GM21526 (cell line): ENCODE data around the gene CD200.

Experiments used
- ATAC-seq: cut with Tn5 transposase; IDR thresholded peaks from one replicate; pipeline ENCODE4 v1.9.1; 2021; ENCODE audit warnings: moderate library complexity; ENCODE audit not compliant: unreplicated experiment, low FRiP score

Gene CD200

DNA sequence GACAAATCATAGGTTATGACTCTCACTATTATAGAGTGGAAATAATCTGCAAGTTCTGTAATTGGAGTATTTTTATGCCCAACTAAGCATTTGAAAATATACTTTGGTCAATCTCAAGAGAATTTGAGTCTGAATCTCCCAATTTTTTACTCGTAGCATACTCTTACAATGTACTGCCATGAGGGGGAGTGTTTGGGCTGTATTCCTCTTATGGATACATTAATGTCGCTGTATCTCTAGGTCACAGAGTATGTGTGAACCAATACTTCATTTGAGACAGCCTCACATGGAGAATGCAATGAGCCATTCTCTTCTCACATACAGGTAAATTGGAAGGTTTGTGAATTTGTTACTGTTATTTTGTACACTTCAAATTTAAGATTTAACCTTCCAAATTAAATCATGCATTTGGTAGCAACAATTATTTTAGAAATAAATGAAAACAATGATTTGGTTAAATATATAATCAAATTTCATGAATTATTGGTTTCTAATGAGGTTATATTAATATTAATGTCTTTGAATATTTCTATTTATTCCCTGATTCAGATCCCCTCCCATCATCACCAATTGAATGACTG lies 5.5 kb upstream of the CD200 start:
- peak; percentile 85 for ATAC-seq

DNA sequence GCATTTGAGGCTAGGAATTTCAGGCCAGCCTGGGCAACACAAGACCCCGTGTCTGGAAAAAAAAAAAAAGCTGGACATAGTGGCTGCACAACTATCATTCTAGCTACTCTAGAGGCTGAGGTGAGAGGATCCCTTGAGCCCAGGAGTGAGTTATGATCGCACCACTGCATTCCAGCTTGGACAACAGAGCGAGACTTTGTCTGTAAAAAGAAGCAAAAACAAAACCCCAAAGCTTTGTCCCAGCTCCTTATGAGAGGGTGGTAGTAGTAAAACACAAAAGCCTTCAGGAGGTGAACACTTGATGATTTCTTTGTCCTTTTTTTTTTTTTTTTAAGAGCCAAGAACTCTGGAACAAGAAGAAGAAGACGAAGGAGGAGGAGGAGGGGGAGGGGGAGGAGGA lies 1.1 kb upstream of the CD200 start:
- ATAC-seq: no peak

DNA sequence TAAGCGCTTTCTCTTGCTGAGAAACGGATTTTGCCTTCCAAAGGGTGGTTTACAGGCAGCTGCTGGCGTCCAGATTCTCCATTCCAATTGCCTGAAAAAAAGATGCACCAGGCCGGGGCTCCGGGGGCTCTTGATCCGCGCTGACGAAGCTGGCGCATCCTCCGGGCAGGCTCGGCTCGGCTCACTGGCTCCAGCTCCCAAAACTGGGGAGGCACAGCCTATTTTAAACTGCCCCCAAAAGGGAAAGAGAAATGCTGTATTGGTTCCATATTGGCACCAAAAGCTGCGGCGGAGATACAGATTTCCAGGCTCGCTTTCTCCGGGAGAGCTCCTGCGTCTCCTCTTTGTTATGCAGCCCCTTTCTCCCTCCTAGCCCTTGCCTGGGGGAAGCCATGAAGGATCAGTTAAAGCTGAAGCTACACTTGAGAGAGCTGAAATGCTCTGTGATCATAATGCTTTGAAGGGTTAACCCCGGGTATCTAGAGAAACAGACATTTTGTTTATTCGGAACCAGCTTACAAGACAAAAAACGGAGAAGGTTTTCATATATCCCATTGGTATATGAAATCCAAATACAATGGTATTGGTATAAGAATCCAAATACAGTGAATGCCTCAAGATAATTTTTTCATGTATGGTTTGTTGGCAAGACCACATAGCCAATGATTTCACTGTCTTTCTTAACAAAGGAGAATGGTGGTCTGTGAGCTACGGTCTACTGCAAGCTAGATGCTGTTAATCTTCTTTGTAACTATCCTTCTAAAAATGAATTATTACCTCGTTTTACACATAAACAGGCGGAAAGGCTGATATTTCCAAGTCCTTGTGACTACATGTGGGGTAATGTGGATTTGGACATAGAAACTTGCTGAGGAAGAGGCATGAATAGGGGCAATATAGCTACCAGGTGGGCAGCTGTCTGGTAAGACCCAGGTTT lies 693 bp downstream of the CD200 start:
- ATAC-seq: peak; percentile 30

DNA sequence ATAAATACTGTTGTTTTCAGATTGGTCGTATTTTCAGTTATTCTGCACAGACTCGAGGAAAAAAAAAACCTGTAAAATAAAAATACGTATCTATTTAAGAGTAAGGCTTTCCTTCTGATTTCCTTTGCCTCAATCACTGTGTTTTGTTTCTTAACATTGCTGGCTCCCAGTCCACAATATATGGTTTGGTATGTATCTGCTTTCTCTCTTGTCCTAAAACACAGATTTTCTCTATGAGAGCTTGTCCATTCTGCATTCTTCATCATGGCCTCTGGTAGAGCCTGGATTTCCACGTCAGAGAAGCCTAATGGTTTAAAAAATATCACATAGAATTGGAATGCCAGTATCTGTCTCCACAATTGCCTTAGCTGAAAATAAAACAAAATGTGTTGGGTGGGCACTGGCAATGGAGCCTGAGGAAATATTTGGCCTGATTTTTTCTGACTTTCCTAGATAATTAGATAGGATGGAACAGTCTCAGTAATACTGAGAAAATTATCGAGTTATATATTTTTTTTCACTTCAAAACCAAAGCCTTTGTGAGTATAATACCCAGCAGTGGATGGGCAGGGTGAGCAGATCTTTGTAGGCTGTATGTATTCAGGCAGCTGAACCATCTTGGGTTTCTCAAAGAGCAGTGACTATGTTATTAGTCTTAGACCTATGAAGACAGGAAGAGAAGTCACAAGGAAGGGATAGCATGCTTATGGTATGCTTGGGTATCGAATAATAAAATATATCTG lies 1.9 kb downstream of the CD200 start:
- no peak for ATAC-seq

DNA sequence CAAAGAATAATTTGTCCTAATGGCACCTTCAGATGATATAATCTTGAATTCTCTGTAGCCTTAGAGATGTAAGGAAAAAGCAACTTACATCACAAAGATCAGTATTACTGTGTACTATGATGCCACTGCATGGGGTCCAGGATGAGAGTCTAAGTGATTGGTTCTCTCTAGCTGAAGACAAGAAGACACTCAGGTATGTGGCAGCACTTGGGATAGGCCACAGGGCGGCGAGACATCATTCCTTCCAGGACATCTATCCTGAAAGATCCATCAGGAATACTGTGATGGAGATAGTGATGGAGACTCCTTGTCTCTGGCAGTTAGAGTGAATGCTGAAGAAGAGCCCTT lies 2.5 kb downstream of the CD200 start:
- ATAC-seq: no peak

DNA sequence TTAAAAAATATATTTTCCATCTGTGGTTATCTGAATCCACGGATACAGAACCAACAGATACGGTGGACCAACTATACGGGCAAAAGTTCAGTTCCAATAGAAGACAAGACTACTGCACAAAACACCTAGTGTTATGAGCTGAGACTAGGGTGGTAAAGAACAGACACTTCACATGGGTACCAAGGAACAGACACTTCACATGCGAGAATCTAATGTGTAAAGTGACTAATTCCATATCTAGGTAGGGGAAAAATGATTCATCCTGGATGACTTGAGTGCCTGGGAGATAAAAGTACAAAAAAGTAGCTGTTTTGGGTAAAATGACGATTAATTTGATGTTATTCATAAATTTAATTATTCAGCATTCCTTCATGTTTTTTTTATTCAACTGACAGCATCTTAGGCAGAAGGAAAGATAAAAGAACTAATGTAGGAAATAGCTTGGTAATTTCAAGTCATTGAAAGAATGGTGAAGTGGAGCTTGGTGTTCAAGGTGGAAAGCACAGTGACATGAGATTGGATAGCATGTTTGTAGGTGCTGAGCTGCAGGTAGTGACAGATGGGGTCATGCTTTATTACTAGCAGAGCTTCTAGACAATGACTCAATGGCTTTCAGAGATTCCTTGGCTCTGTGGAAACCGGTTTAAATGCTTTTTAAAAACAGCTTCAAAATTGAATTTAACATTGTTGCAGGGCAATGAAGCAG lies 5.2 kb downstream of the CD200 start:
- no peak for ATAC-seq

DNA sequence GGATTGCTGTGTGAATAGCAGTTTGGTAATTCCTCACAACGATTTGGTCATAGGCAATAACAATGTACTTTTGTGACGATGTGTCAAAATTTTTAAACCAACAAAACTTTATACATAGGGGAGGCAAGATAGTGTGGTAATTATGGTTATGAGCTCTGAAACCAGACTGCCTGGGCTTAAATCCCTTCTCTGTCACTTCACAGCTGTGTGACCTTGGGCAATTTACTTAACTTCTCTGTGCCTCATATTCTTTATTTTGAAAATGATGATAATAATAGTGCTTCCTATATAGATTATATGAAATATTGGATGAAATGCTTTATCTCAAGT lies 5.7 kb downstream of the CD200 start:
- no peak for ATAC-seq

DNA sequence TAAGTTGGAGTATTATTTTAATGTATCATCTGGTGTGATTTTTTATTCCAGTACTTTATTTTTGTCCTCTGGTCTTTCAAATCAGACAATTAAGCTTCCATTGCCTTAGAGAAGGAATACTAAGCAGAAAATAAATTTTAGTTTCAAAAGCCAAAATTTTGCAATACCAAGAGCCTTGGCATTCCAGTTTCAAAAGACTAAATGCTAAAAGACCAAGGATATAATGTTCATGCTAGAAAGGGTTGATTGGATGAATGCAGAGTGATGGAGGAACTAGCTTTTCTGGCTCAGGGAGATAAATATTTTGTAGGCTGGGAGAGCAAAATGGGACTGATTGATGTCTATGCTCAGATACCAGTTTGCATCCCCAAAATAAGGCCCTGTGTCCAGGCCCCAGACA lies 6.2 kb downstream of the CD200 start:
- ATAC-seq: no peak

DNA sequence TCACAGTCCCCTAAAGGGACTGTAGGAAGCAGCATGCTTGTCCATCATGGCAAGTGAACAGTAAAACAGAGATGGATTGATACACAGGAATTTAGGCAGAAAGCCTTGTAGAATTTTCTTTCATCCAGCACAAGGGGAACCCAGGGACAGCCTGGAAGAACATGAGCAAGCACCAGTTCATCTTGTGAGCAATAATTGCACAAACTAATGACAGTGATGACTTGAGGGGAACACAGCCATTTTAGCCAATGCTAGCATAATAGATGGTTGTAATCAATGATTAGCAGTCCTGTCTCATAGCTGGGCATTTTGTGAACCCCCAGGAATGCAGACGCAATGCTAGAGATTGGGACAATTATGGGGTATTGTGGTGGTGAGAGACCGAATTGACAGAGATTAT lies 6.7 kb downstream of the CD200 start:
- ATAC-seq: no peak

DNA sequence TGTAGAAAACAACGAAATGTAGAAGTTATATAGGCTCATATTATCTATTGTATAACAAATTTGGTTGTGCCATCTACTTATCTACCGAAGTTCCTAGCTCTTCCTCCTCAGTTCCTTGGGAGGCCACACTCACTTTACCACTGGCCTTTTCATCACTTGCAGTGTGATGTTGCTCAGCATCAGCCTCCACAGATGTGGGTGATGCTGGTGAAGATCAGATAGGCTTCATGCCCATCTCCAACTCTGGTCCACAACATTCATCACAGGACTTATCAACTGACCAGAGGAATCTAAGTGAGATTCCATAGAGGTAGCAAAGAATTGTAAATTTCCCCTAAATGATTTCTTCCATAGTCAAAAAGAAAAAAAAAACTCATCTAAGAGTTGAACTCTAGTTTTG lies 8.4 kb downstream of the CD200 start:
- ATAC-seq: no peak

DNA sequence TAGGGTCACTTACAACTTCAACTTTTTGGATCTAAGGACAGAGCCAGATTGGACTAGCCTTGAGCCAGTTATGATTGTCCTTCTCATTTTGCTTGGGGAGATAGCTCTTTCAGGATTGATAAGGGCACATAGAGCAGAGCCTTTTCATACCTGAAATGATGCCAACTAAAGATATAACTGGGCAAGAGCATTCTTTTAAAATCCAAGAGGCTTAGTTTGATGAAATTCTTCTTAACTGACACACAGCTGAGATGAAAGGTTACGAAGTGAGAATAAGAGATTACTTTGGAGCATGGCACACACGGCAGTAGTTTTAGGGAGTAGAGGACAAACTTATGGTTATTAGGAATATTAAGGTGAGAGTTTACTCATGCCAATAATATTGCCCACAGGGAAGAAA lies 12.7 kb downstream of the CD200 start:
- ATAC-seq: no peak

DNA sequence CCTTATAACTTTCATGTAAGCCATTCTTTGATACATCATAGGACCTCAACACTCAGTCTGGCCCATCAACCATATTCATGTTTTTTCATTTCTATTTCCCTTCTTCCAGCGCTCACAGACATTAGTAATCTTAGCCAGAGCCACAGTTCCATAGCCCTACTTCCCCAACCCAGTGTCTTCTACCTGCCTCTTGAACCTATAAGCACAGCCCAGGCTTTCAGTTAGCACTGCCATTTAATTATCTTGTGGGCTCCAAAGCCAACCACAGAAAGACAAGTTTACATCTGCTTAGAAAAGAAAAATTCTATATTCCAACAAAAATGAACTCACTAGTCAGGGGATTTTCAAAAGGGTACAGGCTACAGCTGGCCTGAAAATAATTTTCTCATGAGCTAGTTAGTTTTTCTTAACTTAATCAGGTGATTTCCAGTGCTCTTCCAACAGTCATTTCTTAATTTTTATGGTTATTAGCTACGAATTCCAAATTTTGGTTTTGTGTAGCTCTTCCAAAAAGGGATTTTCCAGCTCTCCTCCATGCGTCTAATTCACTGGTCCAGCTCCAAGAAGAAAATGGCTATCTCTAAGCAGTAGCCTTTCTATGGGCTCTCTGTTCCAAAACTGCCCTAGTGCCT lies 13.7 kb downstream of the CD200 start:
- no peak for ATAC-seq

DNA sequence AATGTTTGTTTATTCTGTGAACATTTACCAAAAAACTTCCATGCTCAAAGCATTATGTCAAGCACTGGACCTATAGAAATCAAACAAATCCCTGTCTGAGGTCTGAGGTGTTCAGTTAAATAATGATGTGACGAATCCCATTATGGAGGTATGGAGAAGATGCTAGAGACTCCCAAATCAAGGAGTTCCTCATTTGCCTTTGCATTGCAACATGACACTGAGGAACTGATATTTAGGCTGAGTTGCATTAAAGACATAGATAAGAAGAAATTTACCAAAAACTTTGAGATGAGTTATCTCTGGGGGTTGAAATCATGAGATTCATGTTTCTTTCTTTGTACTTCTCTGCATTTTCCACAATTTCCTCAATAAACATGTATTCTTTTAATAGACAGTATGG lies 16.0 kb downstream of the CD200 start:
- ATAC-seq: no peak

DNA sequence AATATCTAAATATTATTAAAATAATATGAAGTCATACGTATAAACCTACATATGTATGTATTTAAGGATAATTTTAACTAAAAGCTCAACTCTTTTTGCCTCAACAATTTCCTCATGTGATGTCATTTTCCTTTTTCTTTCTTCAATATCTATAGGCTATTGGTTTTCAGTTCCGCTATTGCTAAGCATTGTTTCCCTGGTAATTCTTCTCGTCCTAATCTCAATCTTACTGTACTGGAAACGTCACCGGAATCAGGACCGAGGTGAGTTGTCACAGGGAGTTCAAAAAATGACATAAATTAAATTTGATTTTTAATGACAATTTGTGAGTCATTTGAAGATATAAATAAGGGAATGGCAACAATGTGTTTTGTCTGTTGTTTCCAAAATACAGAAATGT lies 16.6 kb downstream of the CD200 start:
- ATAC-seq: no peak

DNA sequence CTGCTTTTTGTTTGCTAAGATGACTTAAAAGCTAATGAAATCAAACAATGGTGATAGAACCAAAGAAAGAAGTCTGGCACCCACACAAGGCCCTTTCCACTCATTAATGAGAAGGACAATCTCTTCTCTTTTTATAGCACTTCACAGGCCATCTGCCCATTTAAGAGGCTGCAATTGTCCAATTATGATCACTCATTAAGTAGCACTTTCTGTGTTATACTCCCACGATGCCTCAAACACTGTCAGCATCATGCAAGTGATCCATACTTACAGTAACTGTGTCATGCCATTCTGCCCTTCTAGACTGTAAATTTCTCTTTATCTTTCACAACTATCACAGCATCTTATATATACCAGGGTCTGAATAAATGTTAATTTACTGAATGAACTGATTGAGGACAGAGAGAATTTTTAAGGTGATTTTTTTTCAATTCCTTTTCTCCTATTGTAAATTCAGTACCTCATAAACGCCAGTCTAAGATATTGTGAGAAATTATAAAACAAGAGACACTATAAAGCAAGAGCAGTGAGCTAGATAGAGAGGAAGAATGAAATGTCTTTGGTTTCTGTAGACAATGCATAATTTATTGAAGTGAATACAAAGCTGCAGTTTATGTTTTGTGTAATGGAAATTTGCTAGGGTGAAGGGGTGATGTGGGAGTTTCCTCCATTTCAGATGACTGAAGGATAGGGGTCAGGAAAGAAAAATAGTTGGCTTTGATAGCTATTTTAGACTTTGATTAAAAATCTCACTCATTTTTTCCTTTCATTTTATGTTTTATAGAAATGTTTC lies 17.3 kb downstream of the CD200 start:
- ATAC-seq: no peak

DNA sequence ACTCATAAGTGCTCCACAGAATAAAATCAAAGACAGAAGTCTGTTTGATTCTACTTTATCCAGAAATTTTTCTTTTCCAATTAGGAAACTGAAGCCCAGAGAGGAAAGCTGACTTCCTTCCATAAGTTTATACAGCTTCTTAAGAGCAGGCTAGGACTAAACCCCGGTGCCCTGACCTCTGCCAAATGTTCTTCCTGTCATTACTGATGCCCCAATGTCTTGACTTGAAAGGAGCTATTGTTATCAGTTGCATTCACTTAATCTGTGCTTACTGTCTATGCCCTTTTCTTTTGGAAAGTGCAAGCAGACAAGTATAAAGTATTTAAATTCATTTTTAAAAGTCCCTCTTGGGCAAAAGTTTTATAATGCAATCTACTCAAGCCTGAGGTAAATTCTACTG lies 18.1 kb downstream of the CD200 start:
- no peak for ATAC-seq

DNA sequence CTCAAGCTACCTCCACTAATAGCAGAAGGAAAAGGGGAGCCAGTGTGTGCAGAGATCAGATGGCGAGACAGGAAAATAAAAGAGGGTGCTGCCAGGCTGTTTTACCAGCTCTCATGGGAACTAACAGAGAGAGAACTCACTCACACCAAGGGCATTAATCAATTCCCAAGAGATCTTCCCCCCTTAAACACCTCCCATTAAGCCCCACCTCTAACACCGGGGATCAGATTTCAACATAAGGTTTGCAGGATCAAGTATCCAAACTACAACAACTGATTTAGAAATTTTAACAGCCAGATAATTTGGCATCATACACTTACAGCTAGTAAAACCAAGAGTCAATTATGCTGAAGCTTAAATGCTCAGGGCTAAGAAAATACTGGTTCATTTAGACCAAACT lies 18.9 kb downstream of the CD200 start:
- no peak for ATAC-seq

DNA sequence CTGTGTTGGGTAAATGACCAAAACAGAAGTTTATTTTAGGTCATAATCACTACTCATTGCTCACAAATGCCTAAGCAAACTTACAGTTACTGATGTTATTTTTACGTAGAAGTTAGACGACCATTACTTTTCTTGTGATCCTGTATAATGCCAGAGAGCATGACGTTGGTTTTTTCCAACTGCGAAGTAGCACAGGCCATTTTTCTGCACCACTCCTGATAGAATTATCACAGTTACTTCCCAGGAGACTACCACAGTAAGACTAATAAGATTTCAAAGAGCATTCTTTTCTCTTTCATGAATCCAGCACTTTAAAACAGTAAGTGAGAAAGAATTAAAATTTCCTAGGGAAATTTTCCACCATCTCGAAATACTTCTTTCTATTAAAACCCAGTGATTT lies 19.8 kb downstream of the CD200 start:
- no peak for ATAC-seq

DNA sequence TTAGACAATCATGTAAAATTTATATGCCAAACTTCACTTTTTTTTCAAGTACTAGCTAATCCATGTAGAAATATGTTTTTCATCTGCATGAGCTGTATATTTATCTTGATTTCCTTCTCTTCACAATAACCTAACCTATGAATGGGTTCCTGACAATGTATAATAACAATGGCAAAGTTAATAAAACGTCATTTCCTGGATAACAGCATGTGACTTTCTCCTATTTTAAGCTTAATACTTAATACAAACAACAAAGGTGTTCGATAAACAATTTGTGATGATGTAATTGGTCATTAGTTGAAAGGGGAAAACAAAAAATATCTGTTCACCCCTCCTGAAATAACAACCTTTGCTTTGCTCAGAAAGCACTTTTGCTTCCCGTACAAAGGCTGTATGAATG lies 20.4 kb downstream of the CD200 start:
- no peak for ATAC-seq
